Loucy (cell line): ENCODE results near the gene MYO10.

Experiments
- H2AFZ ChIP-seq: fragments of 200-600 bp; sonication (generic); 2 replicates; pipeline ENCODE4 v1.6.0; 2016; ENCODE audit warnings: antibody characterized with exemption, mild to moderate bottlenecking, low read length, moderate library complexity
- H3F3A ChIP-seq: fragments of 200-600 bp; 2 replicates; pipeline ENCODE4 v1.6.0; 2016; ENCODE audit warnings: antibody characterized with exemption, low read depth, mild to moderate bottlenecking
- H3K27me3 ChIP-seq: fragments of 200-600 bp; sonication (generic); 2 replicates; pipeline ENCODE4 v1.6.1; 2014; ENCODE audit warnings: low read length, mild to moderate bottlenecking; ENCODE audit not compliant: insufficient read depth, poor library complexity, severe bottlenecking
- H3K36me3 ChIP-seq: fragments of 200-600 bp; sonication (generic); 2 replicates; pipeline ENCODE4 v1.6.1; 2016; ENCODE audit warnings: low read length; ENCODE audit not compliant: insufficient read depth
- H3K4me1 ChIP-seq: fragments of 200-600 bp; sonication (generic); 2 replicates; pipeline ENCODE4 v1.5.1; 2014; ENCODE audit warnings: low read length, mild to moderate bottlenecking; ENCODE audit not compliant: insufficient read depth, poor library complexity, severe bottlenecking
- H3K4me2 ChIP-seq: fragments of 200-600 bp; sonication (generic); 2 replicates; pipeline ENCODE4 v1.6.0; 2014; ENCODE audit warnings: antibody characterized with exemption, low read length, low read depth, mild to moderate bottlenecking; ENCODE audit not compliant: poor library complexity, severe bottlenecking
- H3K4me3 ChIP-seq: fragments of 200-600 bp; sonication (generic); 2 replicates; pipeline ENCODE4 v1.5.1; 2014; ENCODE audit warnings: low read length, mild to moderate bottlenecking, mixed read lengths; ENCODE audit not compliant: poor library complexity, severe bottlenecking
- H3K79me2 ChIP-seq: fragments of 200-600 bp; sonication (generic); 2 replicates; pipeline ENCODE4 v1.6.1; 2014; ENCODE audit warnings: low read length; ENCODE audit not compliant: insufficient read depth
- H3K9ac ChIP-seq: fragments of 200-600 bp; sonication (generic); 2 replicates; pipeline ENCODE4 v1.6.0; 2014; ENCODE audit warnings: mild to moderate bottlenecking, low read depth, low read length, moderate library complexity; ENCODE audit not compliant: poor library complexity, severe bottlenecking
- H3K9me2 ChIP-seq: fragments of 200-600 bp; sonication (generic); replicated peaks from 2 replicates; pipeline ENCODE4 v1.6.1; 2016; ENCODE audit warnings: low read depth, low read length, mixed read lengths
- H3K9me3 ChIP-seq: fragments of 200-600 bp; sonication (generic); 2 replicates; pipeline ENCODE4 v1.6.1; 2014; ENCODE audit warnings: mild to moderate bottlenecking, antibody characterized with exemption, low read length, low read depth; ENCODE audit not compliant: insufficient read depth
- H4K20me1 ChIP-seq: fragments of 200-600 bp; sonication (generic); 2 replicates; pipeline ENCODE4 v1.6.0; 2014; ENCODE audit warnings: antibody characterized with exemption, low read length, mild to moderate bottlenecking; ENCODE audit not compliant: insufficient read depth, poor library complexity, severe bottlenecking
- CTCF ChIP-seq: fragments of 200-600 bp; sonication (generic); conservative IDR thresholded peaks from 2 replicates; pipeline ENCODE4 v1.5.1; 2014; ENCODE audit warnings: mild to moderate bottlenecking, antibody characterized with exemption, low read length
- EZH2phosphoT487 ChIP-seq: fragments of 200-600 bp; IDR thresholded peaks from 2 replicates; pipeline ENCODE4 v1.6.1; 2018; ENCODE audit warnings: antibody characterized with exemption, mild to moderate bottlenecking, moderate library complexity, borderline replicate concordance

The MYO10 gene

DNA sequence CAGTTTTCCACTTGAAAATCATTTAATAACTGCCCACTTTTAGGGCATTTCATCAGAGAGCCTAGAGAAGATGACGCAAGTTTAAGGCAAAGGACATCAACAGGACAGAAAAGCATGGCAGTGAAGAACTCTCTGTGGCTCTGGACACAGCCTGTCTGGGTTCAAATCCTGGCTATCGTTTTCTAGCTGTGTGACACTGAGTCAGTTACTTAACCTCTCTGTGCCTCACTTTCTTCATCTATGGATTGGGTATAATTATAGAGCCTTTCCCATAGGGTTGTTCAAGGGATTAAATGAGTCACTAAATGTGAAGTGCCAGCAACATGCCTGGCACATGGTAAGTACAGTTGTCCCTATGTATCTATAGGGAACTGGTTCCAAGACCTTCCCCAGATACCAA is 6.7 kb downstream of the MYO10 start:
- Histone ChIP-seq H3K4me1 (no peaks in the 10 kb centered on the region), H2AFZ (no peak overlapping the region), H3K27me3 (no peaks in the 10 kb centered on the region), H3K4me2 (no peak overlapping the region), H3K36me3 (no peaks in the 10 kb centered on the region), H3K4me3 (no peak overlapping the region), H3K9me2 (no peaks in the 10 kb centered on the region), H3K79me2 (no peaks in the 10 kb centered on the region), H3F3A (no peaks in the 10 kb centered on the region), H3K9me3 (no peaks in the 10 kb centered on the region), H3K9ac (no peak overlapping the region), H4K20me1 (no peaks in the 10 kb centered on the region)
- TF ChIP-seq CTCF (no peak), EZH2phosphoT487 (no peak)

DNA sequence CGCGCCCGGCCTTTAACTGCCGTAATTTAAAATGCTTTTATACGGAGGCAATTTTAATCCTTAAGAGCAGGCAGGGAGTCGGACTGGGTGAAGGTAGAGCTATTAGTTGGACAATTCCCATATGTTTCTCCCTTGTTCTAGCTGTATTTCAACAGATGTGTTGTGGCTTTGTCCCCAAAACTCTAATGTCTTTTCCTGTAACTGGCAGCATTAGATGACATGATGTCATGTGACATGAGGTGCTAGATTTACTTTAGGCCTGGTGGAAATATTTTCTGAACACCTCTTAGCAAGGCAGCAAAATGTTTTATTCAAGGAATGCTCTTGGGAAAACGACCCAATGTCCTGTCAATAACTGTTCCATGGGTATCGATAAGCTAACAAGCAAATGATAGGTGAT is 8.5 kb downstream of the MYO10 start:
- Histone ChIP-seq H4K20me1 (no peaks in the 10 kb centered on the region), H3F3A (no peaks in the 10 kb centered on the region), H3K4me2 (no peak overlapping the region), H3K79me2 (no peaks in the 10 kb centered on the region), H3K9me3 (no peaks in the 10 kb centered on the region), H3K27me3 (no peaks in the 10 kb centered on the region), H3K36me3 (no peaks in the 10 kb centered on the region), H3K9ac (no peak overlapping the region), H3K4me3 (no peak overlapping the region), H3K9me2 (no peaks in the 10 kb centered on the region), H3K4me1 (no peaks in the 10 kb centered on the region), H2AFZ (no peak overlapping the region)
- TF ChIP-seq EZH2phosphoT487 (no peak), CTCF (no peak)

DNA sequence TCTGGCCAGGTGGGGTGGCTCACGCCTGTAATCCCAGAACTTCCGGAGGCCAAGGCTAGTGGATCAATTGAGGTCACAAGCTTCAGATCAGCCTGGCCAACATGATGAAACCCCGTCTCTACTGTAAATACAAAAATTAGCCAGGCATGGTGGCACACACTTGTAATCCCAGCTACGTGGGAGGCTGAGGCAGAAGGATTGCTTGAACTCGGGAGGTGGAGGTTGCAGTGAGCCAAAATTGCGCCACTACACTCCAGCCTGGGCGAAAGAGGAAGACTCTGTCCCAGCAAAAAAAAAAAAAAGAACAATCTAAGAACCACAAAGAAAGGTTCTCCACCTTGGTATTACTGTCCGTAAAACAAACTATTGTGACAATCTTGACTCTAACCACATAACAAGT is 9.7 kb downstream of the MYO10 start:
- Histone ChIP-seq H3K79me2 (no peaks in the 10 kb centered on the region), H4K20me1 (no peaks in the 10 kb centered on the region)
- no peak for TF ChIP-seq EZH2phosphoT487
- no peak for TF ChIP-seq CTCF

More for the DNA sequence above, 9.7 kb downstream of the MYO10 start:
- Histone ChIP-seq H3K4me2 (no peak overlapping the region), H3K36me3 (no peaks in the 10 kb centered on the region), H3K9me3 (no peaks in the 10 kb centered on the region), H3K9me2 (no peaks in the 10 kb centered on the region), H3F3A (no peaks in the 10 kb centered on the region), H2AFZ (no peak overlapping the region), H3K9ac (no peak overlapping the region), H3K4me3 (no peak overlapping the region), H3K4me1 (no peaks in the 10 kb centered on the region), H3K27me3 (no peaks in the 10 kb centered on the region)
